ENCODE measurements around the gene YPEL1.
"Not testable (repeated sequence)": the region's sequence is repeated elsewhere in the genome, so short reads cannot be mapped to it uniquely, and the experiment has no call there.

Gene YPEL1

DNA sequence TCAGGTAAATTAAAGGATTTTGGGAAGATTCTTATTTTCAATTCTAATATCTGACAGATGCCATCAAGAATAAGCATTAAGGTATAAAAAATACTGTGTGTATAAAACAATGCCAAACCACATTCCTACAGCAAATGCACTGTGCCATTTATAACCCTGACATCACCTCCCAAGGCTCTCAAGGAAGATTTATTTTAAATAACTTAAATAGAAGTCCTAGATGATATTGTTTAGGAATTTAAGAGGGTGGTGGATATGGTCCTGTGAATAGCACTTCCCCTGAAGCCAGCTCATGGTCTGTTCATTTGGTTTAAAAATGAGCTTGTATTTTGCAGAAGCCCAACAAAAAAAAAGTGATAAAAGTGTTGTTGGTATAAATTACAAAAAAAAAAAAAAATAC lies 37.7 kb downstream of the YPEL1 start:
- no peak for DNase-seq

DNA sequence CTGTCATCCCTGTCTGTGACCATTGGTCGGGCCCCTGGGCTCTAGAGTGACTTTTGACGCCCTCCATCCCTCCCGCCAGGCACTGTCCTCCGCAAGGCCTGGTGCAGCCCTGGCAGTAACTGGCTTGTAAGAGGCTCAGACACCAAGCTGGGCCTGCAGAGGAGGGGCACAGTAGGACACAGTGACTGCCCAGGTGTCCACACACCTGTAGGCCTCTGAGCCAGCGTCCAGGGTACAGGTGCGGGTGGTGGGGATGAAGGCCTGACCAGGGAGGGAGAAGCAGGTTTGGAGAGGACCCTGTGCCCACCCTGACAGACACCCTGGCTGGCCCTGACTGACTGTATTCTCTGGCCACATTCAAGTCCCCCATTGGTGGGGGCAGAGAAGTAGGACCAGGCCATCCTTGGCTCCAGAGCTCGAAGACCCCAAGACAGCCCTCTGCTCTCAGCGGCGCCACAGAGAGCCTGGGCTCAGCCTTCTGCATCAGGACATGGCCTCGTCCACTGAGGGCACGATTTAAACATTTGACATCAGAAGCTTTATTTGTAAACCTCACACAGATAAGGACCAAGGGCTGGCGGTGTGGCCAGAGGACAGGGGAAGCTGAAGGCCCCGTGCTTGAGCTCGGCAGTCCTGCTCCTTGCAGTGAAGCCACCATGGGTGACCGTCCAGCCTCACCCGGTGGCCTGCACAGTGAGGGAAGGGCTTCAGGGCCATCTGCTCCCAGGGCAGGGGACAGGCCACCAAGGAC lies 38.4 kb downstream of the YPEL1 start:
- no peak for DNase-seq

GRCh38 chr22:21696115-21696514 lies 39.5 kb downstream of the YPEL1 start:
- no peak for DNase-seq

DNA sequence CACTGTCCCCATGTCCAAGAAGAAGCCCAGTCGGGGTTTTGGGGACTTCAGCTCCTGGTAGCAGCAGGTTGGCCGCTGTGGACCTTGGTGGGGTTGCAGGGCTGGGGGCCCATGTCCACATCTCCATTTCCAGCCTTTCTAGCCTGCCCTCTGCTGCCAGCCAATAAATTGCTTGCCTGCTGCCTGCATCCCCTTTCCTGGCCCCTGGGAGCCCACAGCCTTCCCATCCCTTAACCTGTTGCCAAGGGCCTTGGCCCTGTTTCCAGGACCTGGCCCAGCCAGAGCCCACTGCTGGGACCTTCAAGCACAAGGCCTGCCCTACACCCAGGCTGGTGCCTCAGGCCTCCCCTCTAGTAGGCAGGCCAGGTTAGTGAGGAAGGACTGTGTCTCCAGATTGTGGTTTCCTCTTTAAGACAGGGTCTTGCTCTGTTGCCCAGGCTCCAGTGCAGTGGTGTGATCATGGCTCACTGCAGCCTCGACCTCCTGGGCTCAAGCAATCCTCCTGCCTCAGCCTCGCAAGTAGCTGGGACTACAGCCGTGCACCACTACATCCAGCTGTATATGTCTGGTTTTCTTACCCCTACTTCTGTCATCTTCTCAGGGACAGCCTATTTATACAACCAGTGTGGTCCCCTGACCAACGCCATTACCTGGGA lies 40.0 kb downstream of the YPEL1 start:
- DNase-seq: no peak

- no peak for DNase-seq
These were observed 40.7 kb downstream of the YPEL1 start for GRCh38 chr22:21694795-21695429.

DNA sequence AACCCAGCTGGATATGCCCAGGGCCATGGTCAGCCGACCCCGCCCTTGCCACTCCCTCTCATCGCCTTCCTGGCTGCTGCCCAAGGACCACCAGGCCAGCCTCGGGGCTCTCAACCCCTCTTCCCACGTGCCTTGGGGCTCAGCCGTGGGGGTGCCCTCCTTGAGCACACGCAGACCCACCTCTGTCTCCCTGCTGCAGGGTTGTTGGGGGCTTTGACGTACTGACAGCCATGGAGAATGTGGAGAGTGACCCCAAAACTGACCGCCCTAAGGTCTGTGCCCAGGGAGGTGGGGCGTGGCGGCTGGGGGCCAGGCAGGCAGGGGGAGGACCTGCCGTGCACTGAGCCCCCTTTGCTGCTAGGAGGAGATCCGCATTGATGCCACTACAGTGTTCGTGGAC lies 41.2 kb downstream of the YPEL1 start:
- no peak for DNase-seq

- no peak for DNase-seq
These were observed 41.6 kb downstream of the YPEL1 start for GRCh38 chr22:21693999-21694341.

- DNase-seq: no peak
These were observed 42.1 kb downstream of the YPEL1 start for GRCh38 chr22:21693333-21693998.

DNA sequence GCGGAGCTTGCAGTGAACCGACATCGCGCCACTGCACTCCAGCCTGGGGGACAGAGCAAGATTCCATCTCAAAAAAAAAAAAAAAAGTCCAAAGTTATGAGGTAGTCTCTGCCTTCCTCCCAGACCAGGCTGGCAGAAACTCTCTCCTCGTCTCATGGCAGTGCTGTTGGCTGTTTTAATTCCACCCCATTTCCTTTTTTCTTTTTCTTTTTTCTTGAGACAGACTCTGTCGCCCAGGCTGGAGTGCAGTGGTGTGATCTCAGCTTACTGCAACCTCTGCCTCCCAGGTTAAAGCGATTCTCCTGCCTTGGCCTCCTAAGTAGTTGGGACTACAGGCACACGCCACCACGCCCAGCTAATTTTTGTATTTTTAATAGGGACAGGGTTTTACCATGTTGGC lies 42.7 kb downstream of the YPEL1 start:
- not testable (repeated sequence) for DNase-seq

DNA sequence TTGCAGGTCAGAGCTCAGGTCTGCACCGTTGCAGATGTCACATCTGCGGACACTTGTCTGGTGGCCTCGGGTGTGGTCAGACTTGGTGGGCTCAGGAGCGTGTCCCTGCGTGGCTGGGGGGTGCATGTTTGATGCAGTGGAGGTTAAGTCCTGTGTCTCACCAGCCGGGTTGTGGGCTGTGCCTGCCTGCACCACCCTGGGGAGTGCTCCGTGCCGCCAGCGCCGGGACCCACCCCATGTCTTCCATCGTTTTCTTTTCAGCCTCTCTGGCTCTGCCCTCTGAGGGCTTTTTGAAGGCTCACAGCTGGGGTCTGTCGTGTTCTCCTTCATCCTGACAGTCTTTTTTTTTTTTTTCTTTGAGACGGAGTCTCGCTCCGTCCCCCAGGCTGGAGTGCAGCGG lies 43.8 kb downstream of the YPEL1 start:
- no peak for DNase-seq

- no peak for DNase-seq
These were observed 45.2 kb downstream of the YPEL1 start for GRCh38 chr22:21690401-21690801.

DNA sequence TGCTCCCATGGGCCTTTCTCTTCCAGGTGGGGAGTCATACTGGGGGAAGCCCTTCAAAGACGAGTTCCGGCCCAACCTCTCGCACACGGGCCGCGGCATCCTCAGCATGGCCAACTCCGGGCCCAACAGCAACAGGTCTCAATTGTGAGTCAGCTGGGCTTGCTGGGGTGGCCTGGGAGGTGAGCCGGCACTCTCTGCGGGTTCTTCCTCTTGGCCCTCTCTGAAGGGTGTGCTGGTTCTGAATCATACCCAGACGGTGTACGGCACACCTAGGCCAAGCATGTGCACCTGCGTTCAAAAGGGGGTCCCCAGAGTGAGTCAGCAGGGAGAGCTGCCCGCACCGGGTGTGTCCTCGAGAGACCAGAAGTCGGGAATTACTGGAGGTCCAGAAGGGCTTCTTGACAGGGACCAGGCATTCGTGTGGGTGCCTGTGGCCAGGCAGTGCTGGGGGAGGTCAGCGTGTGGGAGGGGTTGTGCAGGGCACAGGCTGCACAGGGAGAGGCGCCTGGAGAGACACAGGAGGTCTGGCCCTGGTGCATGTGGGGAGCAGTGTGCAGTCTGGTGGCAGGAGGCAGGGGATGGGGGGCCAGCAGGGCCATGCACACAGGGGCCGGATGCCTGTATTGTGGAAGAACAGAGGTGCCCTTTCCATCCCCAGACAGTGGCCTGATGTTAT lies 46.8 kb downstream of the YPEL1 start:
- DNase-seq: no peak

DNA sequence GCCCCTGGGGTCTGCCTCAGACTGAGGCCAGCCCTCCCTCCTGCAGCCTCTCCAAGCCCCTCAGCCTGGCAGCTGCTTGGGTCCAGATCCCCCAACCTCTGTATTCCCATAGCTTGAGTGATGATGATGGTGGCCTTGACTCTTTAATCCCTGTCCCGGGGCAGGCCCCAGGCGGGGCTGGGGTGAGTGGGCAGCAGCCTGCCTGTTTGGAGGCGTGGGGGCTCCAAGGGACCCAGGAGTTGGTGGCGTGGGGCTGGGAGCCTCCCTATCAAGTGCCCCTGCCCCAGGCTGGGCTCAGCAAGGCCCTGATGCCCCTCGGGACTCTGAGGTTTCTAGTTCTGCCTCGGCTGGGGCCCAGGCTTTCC lies 47.3 kb downstream of the YPEL1 start:
- no peak for DNase-seq

DNA sequence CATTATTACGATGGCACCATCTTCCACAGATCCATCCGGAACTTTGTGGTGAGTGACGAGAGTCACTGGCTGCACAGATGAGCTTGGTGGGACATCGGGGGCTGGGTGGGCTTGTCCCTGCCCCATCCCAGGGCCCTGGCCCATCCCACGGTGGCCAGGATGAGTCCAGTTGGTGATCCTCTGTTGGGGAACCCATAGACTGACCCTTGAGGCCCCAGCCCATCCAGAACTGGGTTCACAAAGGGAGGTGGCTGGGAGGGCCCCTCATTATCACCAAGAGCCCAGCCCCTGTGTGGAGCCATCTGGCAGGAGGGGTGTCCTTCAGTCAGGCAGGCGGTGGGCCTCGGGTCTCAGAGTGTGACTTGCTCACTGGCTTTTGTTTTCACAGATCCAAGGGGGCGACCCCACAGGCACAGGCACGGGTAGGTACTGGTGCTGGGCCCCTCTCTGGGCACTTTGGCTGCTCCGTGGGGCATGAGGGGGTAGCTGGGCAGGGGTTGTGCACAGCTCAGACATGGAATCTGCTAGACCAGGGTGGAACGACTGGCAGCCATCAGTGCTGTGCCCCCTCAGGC lies 47.8 kb downstream of the YPEL1 start:
- no peak for DNase-seq

DNA sequence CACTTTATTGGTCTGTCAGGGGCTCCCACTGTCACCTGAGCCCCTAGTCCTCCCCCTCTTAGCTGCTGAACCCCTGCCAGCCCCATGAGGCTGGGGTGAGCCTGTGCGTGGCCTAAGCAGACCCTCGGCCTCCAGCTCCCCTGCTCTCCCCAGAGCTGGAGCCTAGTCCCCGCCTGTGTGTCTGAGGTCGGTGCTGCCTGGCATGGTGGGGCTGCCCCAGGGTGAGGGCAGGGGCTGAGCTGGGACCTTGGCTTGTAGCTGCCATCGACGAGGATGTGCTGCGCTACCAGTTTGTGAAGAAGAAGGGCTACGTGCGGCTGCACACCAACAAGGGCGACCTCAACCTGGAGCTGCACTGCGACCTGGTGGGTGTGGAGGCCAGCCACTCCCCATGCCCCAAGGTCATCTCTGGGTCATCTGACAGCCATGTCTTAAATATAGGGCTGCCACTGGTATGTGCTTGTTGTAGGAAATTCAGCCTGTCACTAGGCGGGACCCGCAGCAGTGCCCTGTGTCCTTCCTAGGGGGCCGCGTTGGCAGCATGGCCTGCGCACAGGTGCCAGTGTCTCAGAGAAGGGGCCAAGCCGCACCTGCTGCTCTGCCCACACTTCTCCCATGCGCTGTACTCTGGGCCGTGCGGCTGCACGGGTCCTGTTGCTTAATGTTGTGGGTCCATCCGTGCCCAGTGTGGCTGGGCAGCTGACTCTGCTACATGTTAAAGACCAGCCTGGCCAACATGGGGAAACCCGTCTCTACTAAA lies 48.8 kb downstream of the YPEL1 start:
- DNase-seq: no peak

DNA sequence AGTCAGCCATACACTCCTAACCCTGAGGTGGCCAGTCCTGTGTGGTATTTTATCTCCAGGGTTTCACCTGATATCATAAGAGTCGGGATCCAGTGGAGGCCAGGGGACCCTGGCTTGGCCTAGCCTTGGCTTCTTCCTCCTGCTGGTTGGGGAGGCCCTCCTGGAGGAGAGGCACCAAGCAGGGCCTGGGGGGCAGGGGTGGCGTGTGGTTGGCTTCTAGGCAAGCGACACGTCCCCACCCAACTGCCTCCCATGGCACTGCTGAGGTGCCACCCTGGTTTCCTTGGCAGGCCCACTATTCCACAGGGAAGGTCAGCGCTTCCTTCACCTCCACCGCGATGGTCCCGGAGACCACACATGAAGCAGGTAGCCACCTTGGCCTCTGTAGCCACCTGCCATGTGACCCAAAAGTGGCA lies 49.4 kb downstream of the YPEL1 start:
- no peak for DNase-seq

DNA sequence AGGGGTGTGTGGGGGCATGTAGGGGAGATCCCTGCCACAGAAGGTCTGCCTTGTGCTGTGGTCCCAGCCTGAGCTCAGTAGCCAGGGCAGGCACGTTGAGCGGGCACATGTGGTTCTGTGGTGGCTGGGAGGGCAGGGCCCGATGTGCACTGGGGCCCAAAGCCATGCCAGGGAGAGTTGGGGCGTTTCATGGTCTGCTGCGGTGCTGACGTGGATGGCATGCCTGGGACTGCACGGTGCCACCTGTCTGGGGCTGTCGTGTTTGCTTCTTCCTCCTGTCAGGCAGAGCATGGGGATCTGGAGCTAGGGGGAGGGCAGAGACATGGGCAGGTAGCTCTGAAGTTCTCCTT lies 50.5 kb downstream of the YPEL1 start:
- DNase-seq: no peak

GRCh38 chr22:21684492-21685163 lies 51.0 kb downstream of the YPEL1 start:
- no peak for DNase-seq

GRCh38 chr22:21683401-21683811 lies 52.2 kb downstream of the YPEL1 start:
- no peak for DNase-seq

DNA sequence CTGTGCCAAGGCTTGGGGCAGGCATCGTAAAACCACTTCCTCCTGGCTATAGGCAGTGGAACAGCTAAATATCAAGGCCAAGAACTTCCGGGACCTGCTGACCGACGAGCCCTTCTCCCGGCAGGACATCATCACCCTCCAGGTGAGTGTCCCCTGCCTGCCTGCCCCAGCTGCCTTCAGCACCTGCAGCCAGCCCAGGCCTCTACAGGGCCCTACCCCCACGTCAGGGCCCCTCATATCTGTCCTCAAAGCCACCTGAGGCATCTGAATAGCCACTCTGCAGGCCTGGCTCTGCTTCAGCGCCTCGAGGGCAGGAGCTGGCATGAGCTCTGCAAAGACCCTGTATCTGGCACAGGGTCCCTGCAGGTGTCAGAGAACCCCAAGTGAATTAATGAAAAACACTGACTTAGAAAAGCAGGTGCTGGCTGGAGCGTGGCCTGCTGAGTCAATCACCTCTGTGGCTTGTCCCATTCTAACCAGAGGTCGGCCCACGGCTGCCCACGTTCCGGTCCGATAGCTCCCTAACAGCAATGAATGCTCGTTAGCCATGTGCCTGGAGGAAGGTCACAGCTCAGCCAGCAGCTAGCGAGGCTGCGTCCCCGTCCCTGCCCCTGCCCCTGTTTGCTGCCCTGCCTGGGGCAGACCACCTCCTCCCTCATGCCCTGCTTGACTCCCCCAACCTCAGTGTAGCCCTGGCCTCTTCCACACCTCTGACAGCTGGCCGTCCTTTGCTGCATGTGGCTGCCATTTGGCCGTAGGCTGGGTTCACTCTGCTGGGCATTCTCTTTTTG lies 53.0 kb downstream of the YPEL1 start:
- DNase-seq: no peak

Measured in NCI-H345 (cell line).